Hippocampal formation (tissue), 2 donors: ENCODE data around the gene AP5B1.

ENCODE experiments used
- DNase-seq, 2 donors: peaks; one replicate each; lab custom pipeline; 2025; lab: John Stamatoyannopoulos, UW

The AP5B1 gene

GRCh38 chr11:65801153-65801987, 20.6 kb upstream of the AP5B1 start:
- DNase-seq, result no peak

- DNase-seq, result no peak
Measured at GRCh38 chr11:65798882-65799281, 18.1 kb upstream of the AP5B1 start.

- no peak for DNase-seq
Measured at GRCh38 chr11:65797711-65798110, 16.9 kb upstream of the AP5B1 start.

- no peak for DNase-seq
Measured at GRCh38 chr11:65796726-65797601, 16.2 kb upstream of the AP5B1 start.

GRCh38 chr11:65794570-65795510, 14.1 kb upstream of the AP5B1 start:
- no peak for DNase-seq

- no peak for DNase-seq
Measured at GRCh38 chr11:65793625-65794400, 13.0 kb upstream of the AP5B1 start.

- no peak for DNase-seq
Measured at GRCh38 chr11:65793144-65793581, 12.4 kb upstream of the AP5B1 start.

- DNase-seq, result no peak
Measured at GRCh38 chr11:65792456-65792855, 11.7 kb upstream of the AP5B1 start.

- no peak for DNase-seq
Measured at GRCh38 chr11:65791719-65792213, 11.0 kb upstream of the AP5B1 start.

GRCh38 chr11:65790902-65791650, 10.3 kb upstream of the AP5B1 start:
- DNase-seq, result no peak

- no peak for DNase-seq
Measured at GRCh38 chr11:65790104-65790901, 9.5 kb upstream of the AP5B1 start.

- no peak for DNase-seq
Measured at GRCh38 chr11:65789230-65790103, 8.7 kb upstream of the AP5B1 start.

- DNase-seq, result no peak
Measured at GRCh38 chr11:65788821-65789220, 8.0 kb upstream of the AP5B1 start.

- no peak for DNase-seq
Measured at GRCh38 chr11:65787649-65788622, 7.2 kb upstream of the AP5B1 start.

- no peak for DNase-seq
Measured at GRCh38 chr11:65786786-65787636, 6.2 kb upstream of the AP5B1 start, which contains the start of gene OVOL1. Gene OVOL1, plus strand, starts transcription at chr11:65787063. Its CDS starts 311 bp downstream, at chr11:65787374.
